ENCODE measurements around the gene WNT6. TPM values are rescaled to one million over a fixed set of nuclear protein-coding genes. Genes with fewer than 3 reads are reported as not detected.

WNT6 gene
- total RNA-seq, 1 donor from 2014 or later: 0.66 TPM

GRCh38 chr2:218860950-218861381, 1.4 kb downstream of the WNT6 start:
- Mint-ChIP-seq H3K4me1 (ENCODE audit: low read depth, unreplicated experiment) (peaks cover 7% of the 10 kb centered on the region), H3K36me3 (ENCODE audit: unreplicated experiment) (no peaks in the 10 kb centered on the region), H3K4me3 (ENCODE audit: unreplicated experiment) (peak overlapping the region; percentile 63), H3K27me3 (ENCODE audit: unreplicated experiment) (peaks cover 27% of the 10 kb centered on the region), H3K9me3 (ENCODE audit: unreplicated experiment) (peaks cover 2% of the 10 kb centered on the region), H3K27ac (ENCODE audit: unreplicated experiment) (no peak overlapping the region)
- TF ChIP-seq CTCF (IDR thresholded peaks at IDR 0.05; ENCODE audit: partially characterized antibody, unreplicated experiment): no peak
- peak; percentile 76 for DNase-seq

- peaks cover 2% of the 10 kb centered on the region for H3K4me1 Mint-ChIP-seq (ENCODE audit: low read depth, unreplicated experiment)
- no peak for TF ChIP-seq CTCF (IDR thresholded peaks at IDR 0.05; ENCODE audit: partially characterized antibody, unreplicated experiment)
- H3K9me3 Mint-ChIP-seq (ENCODE audit: unreplicated experiment): no peaks in the 10 kb centered on the region
- no peak for DNase-seq
- H3K36me3 Mint-ChIP-seq (ENCODE audit: unreplicated experiment): no peaks in the 10 kb centered on the region
- no peak overlapping the region for H3K27ac Mint-ChIP-seq (ENCODE audit: unreplicated experiment)
- H3K4me3 Mint-ChIP-seq (ENCODE audit: unreplicated experiment): no peak overlapping the region
- H3K27me3 Mint-ChIP-seq (ENCODE audit: unreplicated experiment): peaks cover 23% of the 10 kb centered on the region
These were observed 2.2 kb downstream of the WNT6 start for GRCh38 chr2:218861645-218862318.

- no peak for TF ChIP-seq CTCF (IDR thresholded peaks at IDR 0.05; ENCODE audit: partially characterized antibody, unreplicated experiment)
- H3K36me3 Mint-ChIP-seq (ENCODE audit: unreplicated experiment): no peaks in the 10 kb centered on the region
- H3K27ac Mint-ChIP-seq (ENCODE audit: unreplicated experiment): no peak overlapping the region
- no peaks in the 10 kb centered on the region for H3K9me3 Mint-ChIP-seq (ENCODE audit: unreplicated experiment)
- H3K27me3 Mint-ChIP-seq (ENCODE audit: unreplicated experiment): peaks cover 22% of the 10 kb centered on the region
- no peak for DNase-seq
- H3K4me3 Mint-ChIP-seq (ENCODE audit: unreplicated experiment): no peak overlapping the region
- H3K4me1 Mint-ChIP-seq (ENCODE audit: low read depth, unreplicated experiment): no peaks in the 10 kb centered on the region
These were observed 3.5 kb downstream of the WNT6 start for GRCh38 chr2:218863021-218863520.

- Mint-ChIP-seq H3K9me3 (ENCODE audit: unreplicated experiment) (no peaks in the 10 kb centered on the region), H3K27ac (ENCODE audit: unreplicated experiment) (no peak overlapping the region), H3K4me1 (ENCODE audit: low read depth, unreplicated experiment) (no peaks in the 10 kb centered on the region), H3K4me3 (ENCODE audit: unreplicated experiment) (no peak overlapping the region), H3K27me3 (ENCODE audit: unreplicated experiment) (peaks cover 27% of the 10 kb centered on the region), H3K36me3 (ENCODE audit: unreplicated experiment) (peaks cover 2% of the 10 kb centered on the region)
- DNase-seq: no peak
- TF ChIP-seq CTCF (IDR thresholded peaks at IDR 0.05; ENCODE audit: partially characterized antibody, unreplicated experiment): no peak
These were observed 5.8 kb downstream of the WNT6 start for GRCh38 chr2:218865396-218865795.

GRCh38 chr2:218865999-218866398, 6.4 kb downstream of the WNT6 start:
- no peaks in the 10 kb centered on the region for H3K4me1 Mint-ChIP-seq (ENCODE audit: low read depth, unreplicated experiment)
- peaks cover 6% of the 10 kb centered on the region for H3K36me3 Mint-ChIP-seq (ENCODE audit: unreplicated experiment)
- no peak for DNase-seq
- no peak overlapping the region for H3K4me3 Mint-ChIP-seq (ENCODE audit: unreplicated experiment)
- no peak overlapping the region for H3K27ac Mint-ChIP-seq (ENCODE audit: unreplicated experiment)
- H3K27me3 Mint-ChIP-seq (ENCODE audit: unreplicated experiment): peaks cover 28% of the 10 kb centered on the region
- H3K9me3 Mint-ChIP-seq (ENCODE audit: unreplicated experiment): no peaks in the 10 kb centered on the region
- no peak for TF ChIP-seq CTCF (IDR thresholded peaks at IDR 0.05; ENCODE audit: partially characterized antibody, unreplicated experiment)

Data from glutamatergic neuron (in vitro differentiated cells).